ENCODE data around the gene LPIN1.

DNA sequence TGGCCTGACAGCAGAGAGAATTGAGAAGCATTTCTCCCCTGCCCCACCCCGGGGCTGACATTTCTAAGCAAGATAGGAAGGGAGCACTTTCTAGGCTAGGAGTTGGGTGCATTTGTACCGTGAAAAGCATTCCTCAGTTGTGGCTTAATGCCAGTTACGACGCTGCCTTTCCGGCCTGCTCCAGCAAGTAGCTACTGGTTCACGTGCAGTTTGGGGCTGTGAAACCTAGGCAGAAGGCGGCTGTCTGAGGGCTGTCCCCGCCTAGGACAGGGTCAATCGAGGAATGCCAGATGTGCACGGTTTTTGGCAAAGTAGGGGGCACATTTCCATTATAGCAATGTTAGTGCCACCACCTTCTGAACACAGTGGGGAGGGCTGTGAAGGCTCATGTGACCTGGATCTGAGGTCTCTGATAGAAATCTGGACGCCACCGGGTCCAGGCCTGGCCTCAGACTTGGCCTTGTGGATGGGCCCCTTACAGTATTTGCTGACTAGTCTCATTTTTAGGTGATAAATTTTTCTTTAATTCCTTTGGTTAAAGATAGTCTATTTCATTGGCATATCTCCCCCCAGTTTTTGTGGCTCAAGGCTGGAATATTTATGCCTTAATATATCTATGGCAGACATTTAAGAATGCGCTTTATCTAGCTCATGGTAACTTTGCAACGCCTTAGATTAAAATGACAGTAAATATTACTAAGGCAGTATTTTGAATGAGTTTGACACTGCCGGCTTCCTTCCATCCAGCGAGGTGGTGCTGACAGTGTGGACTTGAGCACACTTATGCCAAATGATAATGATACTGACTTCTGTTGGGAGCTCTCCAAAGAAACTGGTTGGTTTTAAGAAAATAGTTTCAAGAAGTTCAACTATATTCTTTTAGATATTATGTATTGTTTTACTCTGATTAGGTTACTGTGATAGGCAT is 78.7 kb downstream of the LPIN1 start:
- TF ChIP-seq CTCF (conservative IDR thresholded peaks at IDR 0.05; ENCODE audit: low read depth, low read length) (no peak), EZH2 (IDR thresholded peaks at IDR 0.05; ENCODE audit: borderline replicate concordance, low read depth, low read length, poor library complexity, severe bottlenecking) (no peak)
